Measurements from ENCODE around the gene NDST1.

NDST1 gene

DNA sequence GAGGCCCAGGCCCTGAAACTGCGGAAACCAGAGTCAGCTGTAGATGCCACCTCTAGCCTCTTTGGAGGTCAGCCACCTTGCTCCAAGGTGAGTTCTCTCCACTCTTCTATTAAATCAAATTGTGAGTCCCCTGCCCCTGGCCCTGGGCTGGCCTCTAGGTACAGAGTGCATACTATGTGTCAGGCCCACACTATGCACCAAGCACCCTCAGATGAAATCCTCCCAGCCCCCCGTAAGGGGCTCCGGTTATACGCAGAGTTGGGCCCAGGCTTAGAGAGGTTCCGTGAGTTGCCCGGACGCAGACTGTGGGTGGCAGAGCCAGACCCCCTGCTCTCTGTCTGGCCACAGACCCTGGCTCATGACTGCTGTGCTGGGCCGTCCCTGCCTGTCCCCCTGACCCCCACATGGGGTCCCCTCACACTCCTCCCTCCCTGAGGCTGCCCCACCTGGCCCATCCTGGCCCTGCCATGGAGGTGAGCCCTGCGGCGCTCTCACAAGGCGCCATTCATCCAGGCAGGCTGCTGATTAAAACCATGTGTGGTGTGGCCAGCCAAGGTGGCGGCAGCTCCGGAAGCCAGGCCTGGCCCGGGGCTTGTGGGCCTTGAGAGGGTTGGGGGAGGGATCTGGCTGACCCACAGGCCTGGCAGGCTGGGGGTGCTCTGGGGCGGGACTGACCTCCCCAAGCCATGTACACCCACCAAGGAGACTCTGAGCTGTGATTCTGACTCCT is 67.1 kb downstream of the NDST1 start:
- DNase-seq: no peak

GRCh38 chr5:150575745-150576448 is 68.0 kb downstream of the NDST1 start:
- DNase-seq: no peak

GRCh38 chr5:150576449-150576949 is 68.6 kb downstream of the NDST1 start:
- DNase-seq: no peak

- no peak for DNase-seq
Observed at GRCh38 chr5:150577378-150578139, 69.6 kb downstream of the NDST1 start.

- DNase-seq: no peak
Observed at GRCh38 chr5:150578781-150579461, 71.0 kb downstream of the NDST1 start.

DNA sequence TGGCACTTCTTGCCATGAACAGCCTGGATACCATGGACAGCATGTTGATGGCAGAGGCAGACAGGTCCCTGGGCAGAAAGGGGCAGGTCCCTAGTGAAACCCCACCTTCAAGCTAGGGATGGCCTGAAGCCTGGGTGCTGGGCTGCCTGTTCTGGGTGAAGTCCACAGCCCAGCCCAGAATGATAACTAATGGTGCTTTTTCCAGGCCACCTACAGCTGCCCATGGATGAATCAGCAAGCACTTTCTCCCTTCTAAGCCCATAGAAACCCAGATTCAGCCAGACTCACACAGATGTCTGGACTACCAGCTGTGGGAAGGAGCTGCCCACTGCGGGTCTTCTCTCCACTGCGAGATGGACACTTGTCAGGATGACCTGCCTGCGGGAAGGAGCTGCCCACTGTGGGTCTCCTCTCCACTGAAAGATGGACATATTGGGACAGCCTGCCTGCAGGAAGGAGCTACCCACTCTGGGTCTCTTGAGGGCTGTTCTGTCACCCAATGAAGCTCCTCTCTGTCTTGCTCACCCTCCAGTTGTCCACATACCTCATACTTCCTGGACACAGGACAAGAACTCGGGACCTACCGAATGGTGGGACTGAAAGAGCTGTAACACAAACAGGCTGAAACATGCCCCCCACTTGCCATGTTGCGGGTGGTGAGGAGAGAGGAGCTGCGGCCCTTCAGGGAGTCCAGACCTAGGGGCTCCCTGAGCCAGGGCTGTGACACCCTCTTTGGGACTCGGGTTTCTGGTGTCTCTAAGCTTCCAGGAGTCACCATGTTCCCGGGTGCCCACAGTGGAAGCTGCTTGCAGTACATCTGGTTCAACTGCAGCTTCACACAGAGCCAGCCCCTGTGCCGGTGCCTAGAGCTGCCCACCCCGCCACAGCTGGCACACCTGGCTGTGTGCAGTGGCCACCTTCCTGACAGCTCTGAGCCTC is 71.8 kb downstream of the NDST1 start:
- DNase-seq: no peak

GRCh38 chr5:150580917-150581316 is 73.0 kb downstream of the NDST1 start:
- no peak for DNase-seq

- no peak for DNase-seq
Observed at GRCh38 chr5:150582241-150583109, 74.5 kb downstream of the NDST1 start.

DNA sequence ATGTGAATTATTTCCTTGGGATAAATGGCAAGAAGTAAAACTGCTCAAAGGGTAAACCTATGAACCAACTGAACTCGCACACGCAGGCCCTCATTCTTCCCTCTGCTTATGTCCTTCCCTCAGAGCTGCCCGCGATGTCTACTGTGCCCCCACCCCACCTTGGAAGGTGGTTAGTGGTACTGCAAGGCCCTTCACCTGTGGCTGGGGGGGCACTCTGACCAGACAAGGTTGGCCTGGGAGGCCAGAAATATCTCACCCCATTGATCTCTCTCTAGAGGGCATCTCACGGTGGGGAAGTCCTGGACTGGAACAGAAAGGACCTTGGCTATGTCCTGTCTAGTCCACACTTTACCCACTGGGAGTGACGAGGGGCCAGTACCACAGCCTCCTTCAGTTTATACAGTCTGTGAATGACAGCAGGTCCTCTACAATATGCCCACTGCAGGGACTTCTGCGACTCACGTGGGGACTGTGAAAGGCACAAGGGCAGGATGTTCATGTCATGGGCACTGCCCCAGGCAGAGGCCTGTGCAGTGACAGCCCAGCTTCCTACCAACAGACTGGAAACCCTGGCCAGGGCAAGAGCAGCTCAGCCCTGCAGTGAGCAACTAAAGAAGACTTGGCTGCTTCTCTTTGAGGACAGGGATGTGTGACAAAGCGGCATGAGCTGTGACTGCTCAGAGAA is 75.8 kb downstream of the NDST1 start:
- DNase-seq: no peak

GRCh38 chr5:150584556-150585335 is 76.8 kb downstream of the NDST1 start:
- DNase-seq: no peak

DNA sequence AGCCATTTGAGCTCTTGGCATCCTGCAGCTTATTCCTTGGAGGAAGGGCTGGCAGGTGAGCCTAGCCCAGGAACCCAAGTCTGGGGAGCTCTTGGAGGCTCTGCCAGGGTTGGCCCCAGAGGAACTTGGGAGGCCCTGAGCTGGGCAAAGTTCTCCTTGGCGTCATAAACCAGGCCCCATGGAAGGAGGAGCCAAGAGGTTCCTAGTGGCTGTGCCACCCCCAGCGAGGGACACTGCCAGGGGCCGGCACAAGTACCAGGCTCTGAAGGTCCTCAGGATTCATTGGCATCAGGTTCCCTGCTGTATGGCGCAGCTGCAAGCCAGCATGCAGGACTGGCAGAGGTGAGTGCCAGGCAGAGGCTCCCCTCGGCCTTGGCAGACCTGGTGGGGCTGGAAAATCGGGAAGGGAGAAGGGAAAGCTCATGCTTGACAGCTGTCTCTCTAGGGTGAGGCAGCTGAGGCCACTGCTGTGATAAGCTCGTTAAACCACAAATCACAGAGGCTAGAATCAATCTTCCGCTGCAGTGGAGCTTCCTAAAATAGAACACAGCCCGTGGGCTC is 77.9 kb downstream of the NDST1 start:
- no peak for DNase-seq

- DNase-seq: no peak
Observed at GRCh38 chr5:150587016-150587415, 79.1 kb downstream of the NDST1 start.

DNA sequence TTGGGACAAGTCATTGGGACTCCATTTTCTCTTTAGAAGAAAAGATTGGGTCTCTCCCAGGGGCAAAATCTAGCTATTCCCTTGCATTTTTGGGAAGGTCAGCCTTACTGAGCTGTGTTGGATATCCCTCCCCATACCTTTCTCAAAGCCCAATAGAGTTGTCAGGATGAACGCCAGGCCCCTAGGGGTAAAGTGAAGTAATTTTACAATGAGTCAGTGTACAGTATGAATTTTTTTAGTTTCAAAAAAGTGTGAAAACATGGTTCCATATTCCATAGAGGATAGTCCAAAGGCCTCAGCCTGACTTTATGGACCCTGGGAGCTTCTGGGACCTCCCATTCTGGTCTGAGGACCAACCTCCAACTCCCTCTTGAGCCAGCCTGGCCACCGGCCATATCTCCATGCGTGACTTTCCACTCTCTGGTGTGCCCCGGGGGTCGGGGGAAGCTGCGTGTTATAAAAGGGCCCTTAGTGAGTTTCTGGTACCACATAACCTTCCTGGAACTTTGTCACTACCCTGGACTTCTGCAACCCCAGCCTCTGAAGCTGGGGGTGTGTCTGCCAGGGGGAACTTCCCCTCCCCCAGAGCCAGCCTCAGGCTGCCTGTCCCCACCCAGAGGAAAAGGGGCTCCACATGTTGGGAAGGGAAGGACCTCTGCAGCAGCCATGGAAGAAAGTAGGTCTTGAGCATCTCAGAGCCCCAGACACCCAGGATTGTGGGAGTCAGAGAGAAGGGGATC is 80.1 kb downstream of the NDST1 start:
- DNase-seq: no peak

DNA sequence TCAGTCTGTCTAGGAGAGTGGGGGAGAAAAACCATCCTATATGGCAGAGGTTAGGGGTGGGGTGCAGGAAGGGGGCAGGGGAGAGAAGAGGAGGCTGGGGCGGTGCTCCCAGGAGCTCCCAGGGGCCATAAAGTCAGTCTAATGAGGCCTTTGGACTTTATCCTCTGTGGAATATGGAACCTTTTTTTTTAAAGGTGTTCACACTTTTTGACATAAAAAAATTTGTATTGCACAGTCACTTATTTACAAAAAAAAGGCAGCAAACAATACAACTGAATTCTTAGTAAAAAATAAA is 80.6 kb downstream of the NDST1 start:
- no peak for DNase-seq

GRCh38 chr5:150589862-150590601 is 82.1 kb downstream of the NDST1 start:
- DNase-seq: no peak

GRCh38 chr5:150590979-150591695 is 83.2 kb downstream of the NDST1 start:
- no peak for DNase-seq

DNA sequence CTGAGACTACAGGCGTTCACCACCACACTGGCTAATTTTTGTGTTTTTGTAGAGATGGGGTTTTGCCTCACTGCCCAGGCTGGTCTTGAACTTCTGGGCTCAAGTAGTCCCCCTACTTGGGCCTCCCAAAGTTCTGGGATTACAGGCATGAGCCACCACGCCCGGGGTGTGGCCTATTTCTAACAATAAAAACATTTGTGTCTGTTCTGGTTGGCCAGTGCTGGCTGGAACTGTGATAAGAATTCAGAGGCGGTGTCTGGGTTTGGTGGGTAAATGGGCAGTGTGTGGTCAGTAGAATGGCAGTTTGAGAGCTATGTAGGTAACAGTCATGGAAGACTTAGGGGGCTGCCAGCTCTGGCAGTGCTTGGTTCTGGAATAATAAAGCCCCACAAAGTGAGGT is 85.7 kb downstream of the NDST1 start:
- DNase-seq: no peak
